Stimulated activated naive CD8-positive, alpha-beta T cell treated with anti-CD3 and anti-CD28 coated beads, Interleukin-15, amount 100 ng/mL, for 72 hours (primary cell): ENCODE data around the gene CLECL1.
"Not testable (repeated sequence)": the region's sequence is repeated elsewhere in the genome, so short reads cannot be mapped to it uniquely, and the experiment has no call there.

Source experiments
- ATAC-seq: fragments of 150-1000 bp; cut with Tn5 transposase; 2 replicates; pipeline ENCODE4 v1.10.0; 2021; ENCODE audit warnings: mild to moderate bottlenecking, moderate library complexity
- DNase-seq, 2 donors: peaks; one replicate each; pipeline ENCODE4 v3.0.0; 2021 to 2022
- H3K27ac Mint-ChIP-seq, 2 donors: one replicate each; pipeline ENCODE4 v1.8.0; 2022; ENCODE audit warnings: mild to moderate bottlenecking in 2 of 2, mixed read lengths in 2 of 2, moderate library complexity in 2 of 2
- H3K27me3 Mint-ChIP-seq: one replicate; pipeline ENCODE4 v1.8.0; 2022; ENCODE audit warnings: mixed read lengths
- H3K4me1 Mint-ChIP-seq: one replicate; pipeline ENCODE4 v1.8.0; 2022; ENCODE audit warnings: mild to moderate bottlenecking, mixed read lengths
- H3K4me3 Mint-ChIP-seq, 2 donors: one replicate each; pipeline ENCODE4 v1.8.0; 2022; ENCODE audit warnings: mild to moderate bottlenecking in 2 of 2, mixed read lengths in 2 of 2, moderate library complexity in 1 of 2
- H3K9me3 Mint-ChIP-seq, 2 donors: one replicate each; pipeline ENCODE4 v1.8.0; 2022; ENCODE audit warnings: mixed read lengths in 2 of 2

Gene CLECL1

GRCh38 chr12:9699269-9699897 lies 33.5 kb downstream of the CLECL1 start:
- H3K27ac Mint-ChIP-seq, result peak overlapping the region in 1 of 2 donors; percentile 69
- ATAC-seq (no peak), DNase-seq (no peak)
- peaks cover 74% of the 10 kb centered on the region for H3K4me1 Mint-ChIP-seq
- H3K9me3 Mint-ChIP-seq, result peaks cover 18 to 31% of the 10 kb centered on the region in 2 donors
- no peaks in the 10 kb centered on the region for H3K27me3 Mint-ChIP-seq
- H3K4me3 Mint-ChIP-seq, result no peak overlapping the region

GRCh38 chr12:9698681-9699080 lies 34.2 kb downstream of the CLECL1 start:
- no peaks in the 10 kb centered on the region for H3K27me3 Mint-ChIP-seq
- no peak overlapping the region for H3K4me3 Mint-ChIP-seq
- DNase-seq (no peak), ATAC-seq (no peak)
- peaks cover 16 to 29% of the 10 kb centered on the region in 2 donors for H3K9me3 Mint-ChIP-seq
- peaks cover 74% of the 10 kb centered on the region for H3K4me1 Mint-ChIP-seq
- H3K27ac Mint-ChIP-seq, result peak overlapping the region; percentile 11 to 23

- no peak overlapping the region for H3K4me3 Mint-ChIP-seq
- H3K9me3 Mint-ChIP-seq, result peaks cover 16 to 29% of the 10 kb centered on the region in 2 donors
- DNase-seq (no peak), ATAC-seq (peak; percentile 52)
- H3K27me3 Mint-ChIP-seq, result no peaks in the 10 kb centered on the region
- H3K4me1 Mint-ChIP-seq, result peaks cover 70% of the 10 kb centered on the region
- peak overlapping the region in 1 of 2 donors; percentile 68 for H3K27ac Mint-ChIP-seq
Observed at GRCh38 chr12:9697619-9698018, 35.3 kb downstream of the CLECL1 start.

GRCh38 chr12:9695661-9696060 lies 37.2 kb downstream of the CLECL1 start:
- Mint-ChIP-seq H3K4me1 (peaks cover 66% of the 10 kb centered on the region), H3K9me3 (peaks cover 12 to 29% of the 10 kb centered on the region in 2 donors), H3K27ac (peak overlapping the region in 1 of 2 donors; percentile 87)
- not testable (repeated sequence) for ATAC-seq, DNase-seq, H3K27me3 Mint-ChIP-seq, H3K4me3 Mint-ChIP-seq

GRCh38 chr12:9695150-9695549 lies 37.7 kb downstream of the CLECL1 start:
- not testable (repeated sequence) for ATAC-seq, DNase-seq, H3K4me3 Mint-ChIP-seq, H3K27me3 Mint-ChIP-seq
- Mint-ChIP-seq H3K27ac (peak overlapping the region in 1 of 2 donors; percentile 87), H3K9me3 (peaks cover 12 to 29% of the 10 kb centered on the region in 2 donors), H3K4me1 (peaks cover 62% of the 10 kb centered on the region)

- H3K4me3 Mint-ChIP-seq, result no peak overlapping the region
- ATAC-seq, result no peak
- peaks cover 21 to 36% of the 10 kb centered on the region in 2 donors for H3K9me3 Mint-ChIP-seq
- no peak overlapping the region for H3K27ac Mint-ChIP-seq
- H3K4me1 Mint-ChIP-seq, result peaks cover 60% of the 10 kb centered on the region
- H3K27me3 Mint-ChIP-seq, result no peaks in the 10 kb centered on the region
- no peak for DNase-seq
Observed at GRCh38 chr12:9694241-9694640, 38.7 kb downstream of the CLECL1 start.

- H3K27me3 Mint-ChIP-seq, result no peaks in the 10 kb centered on the region
- no peak overlapping the region for H3K27ac Mint-ChIP-seq
- no peak overlapping the region for H3K4me3 Mint-ChIP-seq
- peaks cover 23 to 38% of the 10 kb centered on the region in 2 donors for H3K9me3 Mint-ChIP-seq
- no peak for ATAC-seq
- H3K4me1 Mint-ChIP-seq, result peaks cover 56% of the 10 kb centered on the region
- DNase-seq, result no peak
Observed at GRCh38 chr12:9692909-9693308, 40.0 kb downstream of the CLECL1 start.

GRCh38 chr12:9687228-9687627 lies 45.7 kb downstream of the CLECL1 start:
- Mint-ChIP-seq H3K4me3 (peak overlapping the region in 1 of 2 donors; percentile 9), H3K27ac (no peak overlapping the region), H3K27me3 (no peaks in the 10 kb centered on the region), H3K4me1 (peaks cover 81% of the 10 kb centered on the region), H3K9me3 (peaks cover 21 to 23% of the 10 kb centered on the region in 2 donors)
- DNase-seq, result no peak
- ATAC-seq, result peak; percentile 59

- H3K27me3 Mint-ChIP-seq, result no peaks in the 10 kb centered on the region
- ATAC-seq (no peak), DNase-seq (no peak)
- H3K4me3 Mint-ChIP-seq, result peak overlapping the region; percentile 41 to 45
- peaks cover 30 to 31% of the 10 kb centered on the region in 2 donors for H3K9me3 Mint-ChIP-seq
- peak overlapping the region in 1 of 2 donors; percentile 91 for H3K27ac Mint-ChIP-seq
- peaks cover 77% of the 10 kb centered on the region for H3K4me1 Mint-ChIP-seq
Observed at GRCh38 chr12:9685915-9686314, 47.0 kb downstream of the CLECL1 start.

- DNase-seq, H3K27me3 Mint-ChIP-seq: not testable (repeated sequence)
- peak; percentile 76 for ATAC-seq
- H3K4me1 Mint-ChIP-seq, result peaks cover 74% of the 10 kb centered on the region
- H3K4me3 Mint-ChIP-seq, result peak overlapping the region; percentile 41 to 56
- peak overlapping the region; percentile 74 to 91 for H3K27ac Mint-ChIP-seq
- peaks cover 33 to 36% of the 10 kb centered on the region in 2 donors for H3K9me3 Mint-ChIP-seq
Observed at GRCh38 chr12:9685366-9685765, 47.5 kb downstream of the CLECL1 start.

- Mint-ChIP-seq H3K4me3 (peak overlapping the region; percentile 53 to 56), H3K9me3 (peaks cover 33 to 34% of the 10 kb centered on the region in 2 donors), H3K27ac (peak overlapping the region in 1 of 2 donors; percentile 88), H3K4me1 (peaks cover 78% of the 10 kb centered on the region)
- ATAC-seq, DNase-seq, H3K27me3 Mint-ChIP-seq: not testable (repeated sequence)
Observed at GRCh38 chr12:9682949-9683348, 49.9 kb downstream of the CLECL1 start.

- not testable (repeated sequence) for H3K27me3 Mint-ChIP-seq, ATAC-seq, DNase-seq
- H3K4me1 Mint-ChIP-seq, result peaks cover 82% of the 10 kb centered on the region
- H3K9me3 Mint-ChIP-seq, result peaks cover 33 to 34% of the 10 kb centered on the region in 2 donors
- peak overlapping the region; percentile 53 to 56 for H3K4me3 Mint-ChIP-seq
- H3K27ac Mint-ChIP-seq, result peak overlapping the region in 1 of 2 donors; percentile 57
Observed at GRCh38 chr12:9682508-9682907, 50.4 kb downstream of the CLECL1 start.

GRCh38 chr12:9674226-9674590 lies 58.7 kb downstream of the CLECL1 start:
- ATAC-seq, result peak; percentile 37
- H3K4me3 Mint-ChIP-seq, result peak overlapping the region; percentile 89 to 90

GRCh38 chr12:9673404-9674225 lies 59.3 kb downstream of the CLECL1 start:
- Mint-ChIP-seq H3K9me3 (peaks cover 0 to 8% of the 10 kb centered on the region in 2 donors), H3K4me1 (peaks cover 57% of the 10 kb centered on the region), H3K27me3 (no peaks in the 10 kb centered on the region), H3K4me3 (peak overlapping the region; percentile 89 to 90), H3K27ac (peak overlapping the region; percentile 99 to 100)
- peak; percentile 68 to 82 for DNase-seq
- peak; percentile 66 for ATAC-seq

More at GRCh38 chr12:9674226-9674590, 58.7 kb downstream of the CLECL1 start:
- Mint-ChIP-seq H3K9me3 (peaks cover 0 to 8% of the 10 kb centered on the region in 2 donors), H3K27ac (peak overlapping the region in 1 of 2 donors; percentile 82), H3K4me1 (peaks cover 56% of the 10 kb centered on the region), H3K27me3 (no peaks in the 10 kb centered on the region)
- peak; percentile 55 to 69 for DNase-seq
